ENCODE results near the gene GPNMB.

DNA sequence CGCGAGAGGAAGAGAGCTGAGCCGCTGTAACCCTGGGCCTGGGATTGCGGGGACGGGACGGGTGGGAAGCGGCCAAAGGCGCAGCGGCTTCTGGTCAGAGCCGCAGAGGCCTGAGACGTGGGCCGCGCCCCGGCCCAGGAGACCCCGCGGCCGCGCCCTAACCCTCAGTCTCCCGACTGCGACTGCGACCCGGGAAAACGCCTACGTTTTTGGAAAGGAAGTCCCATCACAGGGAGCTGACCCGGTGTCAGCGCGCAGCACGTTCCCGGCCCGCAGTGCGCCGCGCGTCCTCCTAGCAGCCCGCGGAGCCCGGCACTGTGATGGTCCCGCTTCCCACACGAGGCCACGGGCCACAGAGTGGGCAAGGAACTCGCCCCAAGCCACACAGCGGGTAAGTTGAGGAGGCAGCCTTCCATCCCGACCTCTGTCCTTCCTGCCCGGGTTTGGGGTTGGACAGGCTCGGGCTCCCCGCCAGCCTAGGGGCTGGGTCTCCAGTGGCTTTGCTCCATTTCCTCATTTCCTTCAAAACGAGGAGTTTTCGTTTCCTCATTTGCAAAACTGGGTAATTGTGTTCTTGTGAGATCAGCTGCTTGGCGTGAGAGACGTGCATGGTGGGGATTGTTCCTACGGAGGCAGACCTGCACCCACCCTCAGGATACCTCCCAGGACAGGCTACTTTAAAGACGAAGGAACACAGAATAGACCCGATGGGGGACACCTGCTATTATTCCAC is 1.2 kb downstream of the GPNMB start:
- TF ChIP-seq, protein P1, sequence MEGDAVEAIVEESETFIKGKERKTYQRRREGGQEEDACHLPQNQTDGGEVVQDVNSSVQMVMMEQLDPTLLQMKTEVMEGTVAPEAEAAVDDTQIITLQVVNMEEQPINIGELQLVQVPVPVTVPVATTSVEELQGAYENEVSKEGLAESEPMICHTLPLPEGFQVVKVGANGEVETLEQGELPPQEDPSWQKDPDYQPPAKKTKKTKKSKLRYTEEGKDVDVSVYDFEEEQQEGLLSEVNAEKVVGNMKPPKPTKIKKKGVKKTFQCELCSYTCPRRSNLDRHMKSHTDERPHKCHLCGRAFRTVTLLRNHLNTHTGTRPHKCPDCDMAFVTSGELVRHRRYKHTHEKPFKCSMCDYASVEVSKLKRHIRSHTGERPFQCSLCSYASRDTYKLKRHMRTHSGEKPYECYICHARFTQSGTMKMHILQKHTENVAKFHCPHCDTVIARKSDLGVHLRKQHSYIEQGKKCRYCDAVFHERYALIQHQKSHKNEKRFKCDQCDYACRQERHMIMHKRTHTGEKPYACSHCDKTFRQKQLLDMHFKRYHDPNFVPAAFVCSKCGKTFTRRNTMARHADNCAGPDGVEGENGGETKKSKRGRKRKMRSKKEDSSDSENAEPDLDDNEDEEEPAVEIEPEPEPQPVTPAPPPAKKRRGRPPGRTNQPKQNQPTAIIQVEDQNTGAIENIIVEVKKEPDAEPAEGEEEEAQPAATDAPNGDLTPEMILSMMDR (IDR thresholded peaks at IDR 0.05), result no peak
- no peak for TF ChIP-seq POLR2A (IDR thresholded peaks at IDR 0.05)

Measured in prostate gland (tissue), 2 donors.